ENCODE measurements around the gene GMPR2.

GMPR2 gene

DNA sequence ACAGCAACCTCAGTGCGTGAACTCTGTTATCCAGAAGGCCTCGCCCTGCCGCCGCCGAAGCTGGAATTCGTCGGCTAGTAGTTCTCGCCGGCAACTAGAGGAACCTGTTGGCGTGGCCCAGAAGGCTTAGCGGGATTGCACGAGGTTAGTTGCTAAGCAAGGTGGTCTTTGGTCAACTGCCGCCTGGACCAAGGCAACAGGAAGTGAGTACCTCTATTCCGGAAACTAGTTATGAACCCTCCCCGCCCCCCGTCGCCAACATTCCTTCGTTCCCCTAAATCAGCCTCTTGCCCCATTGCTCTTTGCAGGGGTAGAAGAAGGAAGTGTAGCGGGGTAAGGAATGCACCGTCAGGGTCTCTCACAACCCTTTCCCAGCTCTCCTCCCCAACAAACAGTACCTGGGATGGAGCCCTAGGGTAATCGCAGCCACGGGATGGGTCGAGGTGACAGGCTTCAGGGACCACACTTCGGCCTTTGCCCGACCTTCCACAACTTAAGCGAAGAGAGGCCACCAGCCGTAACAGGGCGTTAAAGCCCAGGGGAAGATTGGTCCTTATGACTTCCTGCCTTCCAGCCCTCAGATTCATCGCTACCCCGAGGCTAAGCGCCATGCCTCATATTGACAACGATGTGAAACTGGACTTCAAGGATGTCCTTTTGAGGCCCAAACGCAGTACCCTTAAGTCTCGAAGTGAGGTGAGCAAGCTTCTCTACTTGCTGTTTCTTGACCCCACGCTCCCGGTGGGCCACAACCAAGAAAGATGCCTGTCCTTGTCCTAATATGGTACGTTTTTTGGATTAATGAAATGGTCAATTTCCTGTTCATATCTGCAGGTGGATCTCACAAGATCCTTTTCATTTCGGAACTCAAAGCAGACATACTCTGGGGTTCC lies at the start of gene GMPR2:
GMPR2 (plus strand) TSS at position 285 of the 893 bp plus-strand sequence; CDS start at position 610, 325 bp downstream.
- H3K36me3 ChIP-seq (replicated peaks; ENCODE audit: low read depth, low read length), result peaks cover 21% of the 10 kb centered on the region
- H3K79me2 ChIP-seq (ENCODE audit: low read length), result peaks cover 39% of the 10 kb centered on the region
- H3K9ac ChIP-seq (ENCODE audit: low read length), result peak within 1 kb of the TSS; percentile 75
- H3K9me3 ChIP-seq (ENCODE audit: insufficient read depth, low read length), result no peaks in the 10 kb centered on the region
- peak within 1 kb of the TSS; percentile 83 for H3K4me3 ChIP-seq (ENCODE audit: low read length)
- H3K4me2 ChIP-seq (ENCODE audit: low read length), result peak within 1 kb of the TSS; percentile 88
- TF ChIP-seq, protein P1, sequence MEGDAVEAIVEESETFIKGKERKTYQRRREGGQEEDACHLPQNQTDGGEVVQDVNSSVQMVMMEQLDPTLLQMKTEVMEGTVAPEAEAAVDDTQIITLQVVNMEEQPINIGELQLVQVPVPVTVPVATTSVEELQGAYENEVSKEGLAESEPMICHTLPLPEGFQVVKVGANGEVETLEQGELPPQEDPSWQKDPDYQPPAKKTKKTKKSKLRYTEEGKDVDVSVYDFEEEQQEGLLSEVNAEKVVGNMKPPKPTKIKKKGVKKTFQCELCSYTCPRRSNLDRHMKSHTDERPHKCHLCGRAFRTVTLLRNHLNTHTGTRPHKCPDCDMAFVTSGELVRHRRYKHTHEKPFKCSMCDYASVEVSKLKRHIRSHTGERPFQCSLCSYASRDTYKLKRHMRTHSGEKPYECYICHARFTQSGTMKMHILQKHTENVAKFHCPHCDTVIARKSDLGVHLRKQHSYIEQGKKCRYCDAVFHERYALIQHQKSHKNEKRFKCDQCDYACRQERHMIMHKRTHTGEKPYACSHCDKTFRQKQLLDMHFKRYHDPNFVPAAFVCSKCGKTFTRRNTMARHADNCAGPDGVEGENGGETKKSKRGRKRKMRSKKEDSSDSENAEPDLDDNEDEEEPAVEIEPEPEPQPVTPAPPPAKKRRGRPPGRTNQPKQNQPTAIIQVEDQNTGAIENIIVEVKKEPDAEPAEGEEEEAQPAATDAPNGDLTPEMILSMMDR (IDR thresholded peaks at IDR 0.05; ENCODE audit: low read depth, low read length), result no peak
- no peak for TF ChIP-seq EZH2phosphoT487 (IDR thresholded peaks at IDR 0.05; ENCODE audit: low read depth)
- H3K27ac ChIP-seq (ENCODE audit: low read length), result peak within 1 kb of the TSS; percentile 75
- H4K20me1 ChIP-seq (ENCODE audit: insufficient read depth, low read length), result no peaks in the 10 kb centered on the region
- no peaks in the 10 kb centered on the region for H3K27me3 ChIP-seq (ENCODE audit: low read depth, low read length)
- H3K4me1 ChIP-seq (ENCODE audit: low read length), result peaks cover 13% of the 10 kb centered on the region
- H2AFZ ChIP-seq (ENCODE audit: low read depth, low read length), result peak within 1 kb of the TSS; percentile 93

- H3K27ac ChIP-seq (ENCODE audit: low read length), result no peak overlapping the region
- TF ChIP-seq, protein P1 (IDR thresholded peaks at IDR 0.05; ENCODE audit: low read depth, low read length), result no peak
- no peak for TF ChIP-seq EZH2phosphoT487 (IDR thresholded peaks at IDR 0.05; ENCODE audit: low read depth)
- no peak overlapping the region for H3K9ac ChIP-seq (ENCODE audit: low read length)
- H3K4me1 ChIP-seq (ENCODE audit: low read length), result peaks cover 8% of the 10 kb centered on the region
- no peak overlapping the region for H2AFZ ChIP-seq (ENCODE audit: low read depth, low read length)
- no peaks in the 10 kb centered on the region for H4K20me1 ChIP-seq (ENCODE audit: insufficient read depth, low read length)
- H3K4me2 ChIP-seq (ENCODE audit: low read length), result no peak overlapping the region
- no peak overlapping the region for H3K4me3 ChIP-seq (ENCODE audit: low read length)
- H3K79me2 ChIP-seq (ENCODE audit: low read length), result peaks cover 20% of the 10 kb centered on the region
- no peaks in the 10 kb centered on the region for H3K9me3 ChIP-seq (ENCODE audit: insufficient read depth, low read length)
- peaks cover 68% of the 10 kb centered on the region for H3K36me3 ChIP-seq (replicated peaks; ENCODE audit: low read depth, low read length)
- no peaks in the 10 kb centered on the region for H3K27me3 ChIP-seq (ENCODE audit: low read depth, low read length)
Observed at GRCh38 chr14:24183014-24183481, 49.7 kb upstream of the GMPR2 start.

- TF ChIP-seq, protein P1 (IDR thresholded peaks at IDR 0.05; ENCODE audit: low read depth, low read length), result no peak
- no peak for TF ChIP-seq EZH2phosphoT487 (IDR thresholded peaks at IDR 0.05; ENCODE audit: low read depth)
- Histone ChIP-seq H3K4me3 (ENCODE audit: low read length) (no peak overlapping the region), H2AFZ (ENCODE audit: low read depth, low read length) (no peak overlapping the region), H3K9ac (ENCODE audit: low read length) (no peak overlapping the region), H3K4me1 (ENCODE audit: low read length) (peaks cover 13% of the 10 kb centered on the region), H3K4me2 (ENCODE audit: low read length) (no peak overlapping the region), H3K27me3 (ENCODE audit: low read depth, low read length) (no peaks in the 10 kb centered on the region), H3K36me3 (replicated peaks; ENCODE audit: low read depth, low read length) (peaks cover 60% of the 10 kb centered on the region), H3K9me3 (ENCODE audit: insufficient read depth, low read length) (no peaks in the 10 kb centered on the region), H3K27ac (ENCODE audit: low read length) (no peak overlapping the region), H3K79me2 (ENCODE audit: low read length) (peaks cover 26% of the 10 kb centered on the region), H4K20me1 (ENCODE audit: insufficient read depth, low read length) (no peaks in the 10 kb centered on the region)
Observed at GRCh38 chr14:24184104-24184970, 48.4 kb upstream of the GMPR2 start.

- TF ChIP-seq EZH2phosphoT487 (IDR thresholded peaks at IDR 0.05; ENCODE audit: low read depth), result no peak
- TF ChIP-seq, protein P1 (IDR thresholded peaks at IDR 0.05; ENCODE audit: low read depth, low read length), result no peak
- H3K27ac ChIP-seq (ENCODE audit: low read length), result no peak overlapping the region
- H3K4me2 ChIP-seq (ENCODE audit: low read length), result no peak overlapping the region
- H3K36me3 ChIP-seq (replicated peaks; ENCODE audit: low read depth, low read length), result peaks cover 58% of the 10 kb centered on the region
- H3K4me3 ChIP-seq (ENCODE audit: low read length), result no peak overlapping the region
- H4K20me1 ChIP-seq (ENCODE audit: insufficient read depth, low read length), result no peaks in the 10 kb centered on the region
- no peaks in the 10 kb centered on the region for H3K9me3 ChIP-seq (ENCODE audit: insufficient read depth, low read length)
- peaks cover 26% of the 10 kb centered on the region for H3K79me2 ChIP-seq (ENCODE audit: low read length)
- no peak overlapping the region for H2AFZ ChIP-seq (ENCODE audit: low read depth, low read length)
- no peak overlapping the region for H3K9ac ChIP-seq (ENCODE audit: low read length)
- peaks cover 15% of the 10 kb centered on the region for H3K4me1 ChIP-seq (ENCODE audit: low read length)
- no peaks in the 10 kb centered on the region for H3K27me3 ChIP-seq (ENCODE audit: low read depth, low read length)
Observed at GRCh38 chr14:24185026-24185425, 47.7 kb upstream of the GMPR2 start.

Measured in OCI-LY3 (cell line).